Measurements from ENCODE around the gene ACTR6.

GRCh38 chr12:100234591-100235304 lies 34.1 kb downstream of the ACTR6 start:
- peak in 3 of 4 experiments; percentile 57 to 81 (median 73) for TF ChIP-seq CTCF (IDR thresholded peaks at IDR 0.05)
- no peak for TF ChIP-seq POLR2A (IDR thresholded peaks at IDR 0.05)

Measured in prostate gland (tissue), 2 donors.